HG02840 (cell line): ENCODE measurements around the gene FGGY.
"Not testable (repeated sequence)": the region's sequence is repeated elsewhere in the genome, so short reads cannot be mapped to it uniquely, and the experiment has no call there.

Experiments
- ATAC-seq: cut with Tn5 transposase; IDR thresholded peaks from one replicate; pipeline ENCODE4 v1.9.1; 2021; ENCODE audit warnings: mild to moderate bottlenecking, moderate library complexity, moderate number of reproducible peaks; ENCODE audit not compliant: unreplicated experiment, low FRiP score

Gene FGGY

GRCh38 chr1:59558580-59558979, 261.7 kb downstream of the FGGY start:
- not testable (repeated sequence) for ATAC-seq

- peak; percentile 75 for ATAC-seq
Observed at GRCh38 chr1:59560807-59561450, 264.0 kb downstream of the FGGY start.

GRCh38 chr1:59561796-59562195, 264.9 kb downstream of the FGGY start:
- no peak for ATAC-seq

GRCh38 chr1:59564192-59564891, 267.4 kb downstream of the FGGY start:
- no peak for ATAC-seq

GRCh38 chr1:59565611-59566410, 268.9 kb downstream of the FGGY start:
- ATAC-seq, result no peak

- ATAC-seq, result no peak
Observed at GRCh38 chr1:59568158-59568935, 271.5 kb downstream of the FGGY start.

- no peak for ATAC-seq
Observed at GRCh38 chr1:59569198-59569597, 272.3 kb downstream of the FGGY start.

GRCh38 chr1:59570524-59570923, 273.6 kb downstream of the FGGY start:
- ATAC-seq, result peak; percentile 65

- no peak for ATAC-seq
Observed at GRCh38 chr1:59574085-59574484, 277.2 kb downstream of the FGGY start.

GRCh38 chr1:59577774-59578173, 280.9 kb downstream of the FGGY start:
- no peak for ATAC-seq

- no peak for ATAC-seq
Observed at GRCh38 chr1:59579222-59579621, 282.3 kb downstream of the FGGY start.

- ATAC-seq, result no peak
Observed at GRCh38 chr1:59580257-59580656, 283.4 kb downstream of the FGGY start.

GRCh38 chr1:59592410-59592809, 295.5 kb downstream of the FGGY start:
- not testable (repeated sequence) for ATAC-seq

GRCh38 chr1:59592924-59593323, 296.0 kb downstream of the FGGY start:
- ATAC-seq, result no peak

- no peak for ATAC-seq
Observed at GRCh38 chr1:59593798-59594790, 297.2 kb downstream of the FGGY start.

- ATAC-seq, result no peak
Observed at GRCh38 chr1:59595774-59596173, 298.9 kb downstream of the FGGY start.

- ATAC-seq, result no peak
Observed at GRCh38 chr1:59596432-59596831, 299.5 kb downstream of the FGGY start.

- ATAC-seq, result no peak
Observed at GRCh38 chr1:59596956-59597355, 300.1 kb downstream of the FGGY start.

GRCh38 chr1:59597420-59598119, 300.7 kb downstream of the FGGY start:
- no peak for ATAC-seq
